ENCODE measurements around the gene MAT2A. TPM values are rescaled to one million over a fixed set of nuclear protein-coding genes. Genes with fewer than 3 reads are reported as not detected.

The MAT2A gene
- 177 and 190 TPM in 2 replicates for total RNA-seq
- total RNA-seq (2013), result 99.6 TPM
- 130 and 133 TPM in 2 replicates for polyA plus RNA-seq
- polyA minus RNA-seq, result 121 and 130 TPM in 2 replicates

DNA sequence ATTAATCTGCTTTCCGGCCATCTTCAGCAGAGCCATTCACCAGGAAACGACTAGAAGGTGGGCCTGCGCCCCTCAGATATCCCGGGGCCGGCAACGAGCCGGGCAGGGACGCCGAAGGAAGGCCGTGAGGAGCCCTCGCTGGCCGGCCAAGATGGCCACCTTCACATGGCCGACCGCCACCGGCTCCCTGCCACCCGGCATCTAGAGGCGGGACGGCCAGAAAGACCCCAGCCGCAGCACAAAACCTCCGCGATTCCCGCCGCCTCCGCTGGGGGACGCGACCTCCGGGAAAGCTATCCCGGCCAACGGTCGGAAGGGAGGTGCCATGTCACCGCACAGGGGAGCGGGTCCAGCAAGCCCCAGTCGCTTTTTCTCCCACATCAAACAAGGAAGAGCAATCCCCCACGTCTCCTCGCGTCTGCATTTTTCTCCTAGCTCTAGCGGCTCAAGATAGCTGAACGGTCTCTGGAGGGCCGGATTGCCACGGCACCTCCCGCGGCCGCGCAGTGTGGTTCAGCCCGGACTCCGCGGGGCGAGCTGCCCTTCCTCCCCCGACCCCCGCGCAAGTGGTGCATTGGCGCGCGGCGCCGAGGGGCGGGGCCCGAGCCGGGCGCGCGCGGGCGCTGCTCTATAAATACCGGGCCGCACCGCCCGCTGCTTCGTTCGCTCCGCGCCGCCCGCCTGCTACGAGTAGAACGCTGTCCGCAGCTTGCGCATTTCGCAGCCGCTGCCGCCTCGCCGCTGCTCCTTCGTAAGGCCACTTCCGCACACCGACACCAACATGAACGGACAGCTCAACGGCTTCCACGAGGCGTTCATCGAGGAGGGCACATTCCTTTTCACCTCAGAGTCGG lies at the start of gene MAT2A:
TSS of gene MAT2A (plus strand) at position 662 of the 854 bp plus-strand sequence. CDS start at position 782, 120 bp downstream.
- Histone ChIP-seq H3K4me1 (ENCODE audit: control insufficient read depth in 2 of 2, insufficient read depth in 2 of 2, low read length in 2 of 2) (peaks cover 21 to 30% of the 10 kb centered on the region in 2 donors), H3K27ac (ENCODE audit: low read length in 2 of 2) (peak within 1 kb of the TSS; percentile 81 to 89), H3K4me2 (replicated peaks; ENCODE audit: low read depth, low read length, poor library complexity, severe bottlenecking) (peak within 1 kb of the TSS; percentile 83), H4K20me1 (ENCODE audit: control insufficient read depth, insufficient read depth, low read length, poor library complexity, severe bottlenecking) (peaks cover 20% of the 10 kb centered on the region), H3K79me2 (ENCODE audit: control insufficient read depth, insufficient read depth, low read length) (peaks cover 25% of the 10 kb centered on the region), H2AFZ (ENCODE audit: insufficient read depth, low read depth, low read length, poor library complexity, severe bottlenecking) (peak within 1 kb of the TSS; percentile 91), H3K9me3 (ENCODE audit: control extremely low read depth in 1 of 3, control insufficient read depth in 2 of 3, insufficient read depth in 1 of 3, low read length in 2 of 3) (no peaks in the 10 kb centered on the region), H3K27me3 (replicated peaks in 1 of 4; ENCODE audit: control extremely low read depth in 1 of 4, control insufficient read depth in 3 of 4, insufficient read depth in 4 of 4, low read length in 3 of 4) (no peaks in the 10 kb centered on the region), H3K36me3 (replicated peaks in 1 of 2; ENCODE audit: control extremely low read depth in 1 of 2, control insufficient read depth in 1 of 2, extremely low read depth in 1 of 2, insufficient read depth in 2 of 2, low read length in 1 of 2) (peaks cover 7 to 27% of the 10 kb centered on the region in 2 experiments), H3K9ac (ENCODE audit: low read length) (peak within 1 kb of the TSS; percentile 82), H3K4me3 (ENCODE audit: control extremely low read depth in 1 of 5, extremely low read depth in 1 of 5, insufficient read depth in 1 of 5, low read depth in 2 of 5, low read length in 4 of 5) (peak within 1 kb of the TSS; percentile 78 to 99 (median 92))
- H3K27ac Mint-ChIP-seq, result peak within 1 kb of the TSS; percentile 99
- H3K4me3 Mint-ChIP-seq, result peak within 1 kb of the TSS; percentile 98
- no peaks in the 10 kb centered on the region for H3K27me3 Mint-ChIP-seq
- no peaks in the 10 kb centered on the region for H3K9me3 Mint-ChIP-seq (ENCODE audit: insufficient read depth)
- ChIA-PET POLR2A (interaction anchor here (0.6 to 3.5 kb wide), 21 partner anchors 12 to 903 kb away, joined by 3 to 39 read pairs (median 5); partner anchors contain the start of genes C2orf68, ELMOD3, GGCX and IMMT), CTCF (interaction anchor here (0.6 to 7.8 kb wide), 6 partner anchors 12 to 211 kb away, joined by 3 to 104 read pairs (median 10); partner anchors contain the start of gene TGOLN2)
- under 1% methylated on average over 92 of the region's 92 CpGs for WGBS (ENCODE audit: insufficient coverage)
- peak; percentile 94 for DNase-seq
- intact Hi-C loops (cut with micrococcal nuclease), result loop anchor here (1.0 to 10.0 kb wide), 11 partner anchors 14 to 657 kb away; partner anchors contain the start of genes ELMOD3, GGCX, IMMT and RETSAT
- TF ChIP-seq, protein P1, sequence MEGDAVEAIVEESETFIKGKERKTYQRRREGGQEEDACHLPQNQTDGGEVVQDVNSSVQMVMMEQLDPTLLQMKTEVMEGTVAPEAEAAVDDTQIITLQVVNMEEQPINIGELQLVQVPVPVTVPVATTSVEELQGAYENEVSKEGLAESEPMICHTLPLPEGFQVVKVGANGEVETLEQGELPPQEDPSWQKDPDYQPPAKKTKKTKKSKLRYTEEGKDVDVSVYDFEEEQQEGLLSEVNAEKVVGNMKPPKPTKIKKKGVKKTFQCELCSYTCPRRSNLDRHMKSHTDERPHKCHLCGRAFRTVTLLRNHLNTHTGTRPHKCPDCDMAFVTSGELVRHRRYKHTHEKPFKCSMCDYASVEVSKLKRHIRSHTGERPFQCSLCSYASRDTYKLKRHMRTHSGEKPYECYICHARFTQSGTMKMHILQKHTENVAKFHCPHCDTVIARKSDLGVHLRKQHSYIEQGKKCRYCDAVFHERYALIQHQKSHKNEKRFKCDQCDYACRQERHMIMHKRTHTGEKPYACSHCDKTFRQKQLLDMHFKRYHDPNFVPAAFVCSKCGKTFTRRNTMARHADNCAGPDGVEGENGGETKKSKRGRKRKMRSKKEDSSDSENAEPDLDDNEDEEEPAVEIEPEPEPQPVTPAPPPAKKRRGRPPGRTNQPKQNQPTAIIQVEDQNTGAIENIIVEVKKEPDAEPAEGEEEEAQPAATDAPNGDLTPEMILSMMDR (IDR thresholded peaks at IDR 0.05), result peak; percentile 52
- no peak for TF ChIP-seq EZH2 (IDR thresholded peaks at IDR 0.05; ENCODE audit: borderline replicate concordance, insufficient read depth, low read depth, low read length, poor library complexity, severe bottlenecking)
- peaks cover 37% of the 10 kb centered on the region for H3K4me1 Mint-ChIP-seq
- peak; percentile 80 for ATAC-seq (ENCODE audit: low read depth)

Data from B cell (primary cell).